ENCODE data around the gene PTH1R. TPM values are rescaled to one million over a fixed set of nuclear protein-coding genes. Genes with fewer than 3 reads are reported as not detected.

Gene PTH1R
- total and polyA plus RNA-seq, 12 donors, result 1.5 to 89.8 (median 4.2) TPM

DNA sequence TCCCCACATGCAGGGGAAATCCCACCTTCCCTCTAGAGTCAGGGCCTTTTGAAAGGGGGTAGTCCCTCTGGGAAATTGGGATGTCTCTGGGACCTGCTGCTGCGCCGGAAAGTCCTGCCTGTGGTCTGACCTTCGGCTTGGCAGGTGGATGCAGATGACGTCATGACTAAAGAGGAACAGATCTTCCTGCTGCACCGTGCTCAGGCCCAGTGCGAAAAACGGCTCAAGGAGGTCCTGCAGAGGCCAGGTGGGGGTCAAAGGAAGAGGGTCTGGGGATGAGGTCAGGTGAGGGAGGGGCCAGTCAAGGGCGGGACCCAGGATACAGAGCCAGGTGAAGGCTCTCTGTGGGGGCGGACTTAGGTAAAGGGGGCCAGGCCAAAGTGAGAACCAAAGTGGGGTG, 16.2 kb downstream of the PTH1R start:
- intact Hi-C loops (cut with DNase I), result loop anchor here in 7 of 10 donors (1.0 to 2.0 kb wide), 3 partner anchors 26 to 189 kb away; no protein-coding TSS in a partner anchor
- Histone ChIP-seq H3K9me3 (no peaks in the 10 kb centered on the region), H3K4me1 (peaks cover 11 to 62% (median 38%) of the 10 kb centered on the region in 9 donors), H3K27me3 (peaks cover 0 to 48% (median 11%) of the 10 kb centered on the region in 7 donors), H3K4me3 (no peak overlapping the region), H3K27ac (peak overlapping the region in 1 of 10 donors; percentile 30), H3K36me3 (no peaks in the 10 kb centered on the region)
- TF ChIP-seq, protein P1, sequence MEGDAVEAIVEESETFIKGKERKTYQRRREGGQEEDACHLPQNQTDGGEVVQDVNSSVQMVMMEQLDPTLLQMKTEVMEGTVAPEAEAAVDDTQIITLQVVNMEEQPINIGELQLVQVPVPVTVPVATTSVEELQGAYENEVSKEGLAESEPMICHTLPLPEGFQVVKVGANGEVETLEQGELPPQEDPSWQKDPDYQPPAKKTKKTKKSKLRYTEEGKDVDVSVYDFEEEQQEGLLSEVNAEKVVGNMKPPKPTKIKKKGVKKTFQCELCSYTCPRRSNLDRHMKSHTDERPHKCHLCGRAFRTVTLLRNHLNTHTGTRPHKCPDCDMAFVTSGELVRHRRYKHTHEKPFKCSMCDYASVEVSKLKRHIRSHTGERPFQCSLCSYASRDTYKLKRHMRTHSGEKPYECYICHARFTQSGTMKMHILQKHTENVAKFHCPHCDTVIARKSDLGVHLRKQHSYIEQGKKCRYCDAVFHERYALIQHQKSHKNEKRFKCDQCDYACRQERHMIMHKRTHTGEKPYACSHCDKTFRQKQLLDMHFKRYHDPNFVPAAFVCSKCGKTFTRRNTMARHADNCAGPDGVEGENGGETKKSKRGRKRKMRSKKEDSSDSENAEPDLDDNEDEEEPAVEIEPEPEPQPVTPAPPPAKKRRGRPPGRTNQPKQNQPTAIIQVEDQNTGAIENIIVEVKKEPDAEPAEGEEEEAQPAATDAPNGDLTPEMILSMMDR (IDR thresholded peaks at IDR 0.05), result no peak
- no peak for DNase-seq
- WGBS, 2 donors, result 58 to 70% methylated on average over 9 of the region's 9 CpGs
- ATAC-seq, result no peak

DNA sequence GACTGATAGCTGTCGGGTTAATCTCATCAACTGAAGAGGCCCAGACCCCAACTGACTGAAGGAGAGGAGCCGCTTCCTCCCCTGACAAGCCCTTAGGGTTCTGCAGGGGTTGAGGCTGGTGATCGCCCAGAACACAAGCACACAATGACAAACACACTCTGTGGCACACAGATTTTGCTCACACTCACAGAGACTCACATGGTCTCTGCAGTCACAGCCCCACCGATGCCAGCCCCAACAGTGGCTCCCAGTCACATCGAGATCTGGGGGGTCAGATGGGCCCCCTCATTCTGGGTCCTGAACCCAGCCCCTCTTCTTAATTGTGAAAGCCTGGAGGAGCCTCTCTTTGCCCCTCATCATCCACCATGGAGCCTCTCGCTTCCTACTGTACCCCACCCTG, 16.7 kb downstream of the PTH1R start:
- TF ChIP-seq, protein P1 (IDR thresholded peaks at IDR 0.05), result no peak
- Histone ChIP-seq H3K36me3 (no peaks in the 10 kb centered on the region), H3K4me3 (no peak overlapping the region), H3K27me3 (peaks cover 0 to 53% (median 11%) of the 10 kb centered on the region in 7 donors), H3K4me1 (peaks cover 11 to 61% (median 38%) of the 10 kb centered on the region in 9 donors), H3K27ac (peak overlapping the region in 1 of 10 donors; percentile 30), H3K9me3 (no peaks in the 10 kb centered on the region)
- WGBS, 2 donors, result 95 to 97% methylated on average over 6 of the region's 6 CpGs
- no peak for ATAC-seq
- intact Hi-C loops (cut with DNase I), result loop anchor here in 7 of 10 donors (1.0 to 2.0 kb wide), 3 partner anchors 27 to 189 kb away; no protein-coding TSS in a partner anchor
- no peak for DNase-seq

DNA sequence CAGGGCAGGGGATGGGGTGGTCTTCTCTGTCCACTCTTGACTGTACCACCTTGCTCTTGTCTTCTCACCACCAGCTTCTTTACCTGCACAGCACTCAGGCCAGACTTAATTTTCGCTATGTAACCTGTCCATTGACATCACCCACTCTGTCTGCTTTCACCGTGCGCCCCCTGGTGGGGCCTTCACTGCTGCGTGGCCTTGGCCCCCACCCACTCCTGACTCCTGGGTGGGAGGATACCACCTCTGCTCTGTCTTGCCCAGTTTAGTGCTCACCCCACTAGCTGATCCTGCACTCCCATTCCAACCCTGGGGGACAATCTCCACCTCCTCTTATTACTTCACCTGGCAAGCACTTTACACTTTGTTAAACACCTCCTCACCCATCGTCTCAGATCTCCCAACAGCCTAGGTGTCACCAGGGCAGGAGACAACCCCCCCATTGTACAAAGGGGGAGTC, 17.7 kb downstream of the PTH1R start:
- H3K27ac ChIP-seq, result no peak overlapping the region
- H3K4me3 ChIP-seq, result no peak overlapping the region
- no peaks in the 10 kb centered on the region for H3K36me3 ChIP-seq
- peak in 7 of 8 donors; percentile 45 to 73 (median 52) for ATAC-seq
- WGBS, 2 donors, result 27 to 29% methylated on average over 5 of the region's 5 CpGs
- TF ChIP-seq, protein P1 (IDR thresholded peaks at IDR 0.05), result peak; percentile 85 to 94 (median 89)
- intact Hi-C loops (cut with DNase I), result loop anchor here in 7 of 10 donors (1.0 to 5.0 kb wide), 8 partner anchors 28 to 233 kb away; partner anchors contain the start of gene TMIE (in 1 of the 7)
- DNase-seq, result peak; percentile 75 to 85
- no peaks in the 10 kb centered on the region for H3K9me3 ChIP-seq
- peaks cover 11 to 63% (median 41%) of the 10 kb centered on the region in 9 donors for H3K4me1 ChIP-seq
- peaks cover 0 to 56% (median 11%) of the 10 kb centered on the region in 7 donors for H3K27me3 ChIP-seq

DNA sequence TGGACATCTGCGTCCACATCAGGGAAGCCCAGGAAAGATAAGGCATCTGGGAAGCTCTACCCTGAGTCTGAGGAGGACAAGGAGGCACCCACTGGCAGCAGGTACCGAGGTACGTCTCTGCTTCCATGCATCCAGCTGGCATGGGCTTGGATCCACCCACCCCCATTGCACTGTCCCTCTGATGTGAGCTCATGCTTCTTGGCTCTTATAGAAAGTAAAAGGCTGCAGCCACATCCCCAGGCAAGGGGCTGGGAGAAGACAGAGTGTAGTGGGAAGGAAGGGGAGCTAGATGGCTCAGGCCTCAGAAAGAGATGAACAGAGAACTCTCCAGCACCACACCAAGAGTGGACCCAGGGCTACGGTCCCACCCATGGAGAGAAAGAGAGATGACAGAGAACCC, 18.2 kb downstream of the PTH1R start:
- ATAC-seq, result no peak
- H3K27ac ChIP-seq, result no peak overlapping the region
- no peaks in the 10 kb centered on the region for H3K36me3 ChIP-seq
- no peak for DNase-seq
- intact Hi-C loops (cut with DNase I), result loop anchor here in 7 of 10 donors (1.0 to 5.0 kb wide), 8 partner anchors 28 to 233 kb away; partner anchors contain the start of gene TMIE (in 1 of the 7)
- WGBS, 2 donors, result 74 to 90% methylated on average over 4 of the region's 4 CpGs
- H3K27me3 ChIP-seq, result peaks cover 0 to 53% (median 11%) of the 10 kb centered on the region in 7 donors
- no peak overlapping the region for H3K4me3 ChIP-seq
- H3K9me3 ChIP-seq, result no peaks in the 10 kb centered on the region
- TF ChIP-seq, protein P1 (IDR thresholded peaks at IDR 0.05), result no peak
- peaks cover 11 to 59% (median 41%) of the 10 kb centered on the region in 9 donors for H3K4me1 ChIP-seq
